GM23338 (cell line): Measurements from ENCODE around the gene FOXJ1. TPM values are rescaled to one million over a fixed set of nuclear protein-coding genes. Genes with fewer than 3 reads are reported as not detected.

Source experiments
- ATAC-seq: fragments of 200-7000 bp; cut with Tn5 transposase; 3 replicates; pipeline ENCODE4 v1.9.1; 2020
- DNase-seq: peaks from one replicate; pipeline ENCODE4 v3.0.0-alpha.2; 2015; ENCODE audit warnings: low spot score
- H2AFZ ChIP-seq: fragments of 200-600 bp; sonication (generic); 2 replicates; pipeline ENCODE4 v1.8.0; 2016; ENCODE audit warnings: antibody characterized with exemption, mild to moderate bottlenecking, moderate library complexity
- H3F3A ChIP-seq: fragments of 200-600 bp; sonication (generic); replicated peaks from 2 replicates; pipeline ENCODE4 v1.8.0; 2017; ENCODE audit warnings: antibody characterized with exemption, mixed run types, low read depth
- H3K27ac ChIP-seq: fragments of 200-600 bp; sonication (generic); 2 replicates; pipeline ENCODE4 v1.6.1; 2016; ENCODE audit warnings: low read depth
- H3K27me3 ChIP-seq: fragments of 200-600 bp; sonication (generic); 2 replicates; pipeline ENCODE4 v1.8.0; 2016; ENCODE audit warnings: mild to moderate bottlenecking, mixed run types, moderate library complexity; ENCODE audit not compliant: insufficient read depth
- H3K36me3 ChIP-seq: fragments of 200-600 bp; sonication (generic); 2 replicates; pipeline ENCODE4 v1.8.0; 2016; ENCODE audit warnings: mild to moderate bottlenecking; ENCODE audit not compliant: insufficient read depth
- H3K4me1 ChIP-seq: fragments of 200-600 bp; sonication (generic); 2 replicates; pipeline ENCODE4 v1.8.0; 2016; ENCODE audit warnings: mild to moderate bottlenecking, moderate library complexity; ENCODE audit not compliant: insufficient read depth
- H3K4me2 ChIP-seq: fragments of 200-600 bp; sonication (generic); 2 replicates; pipeline ENCODE4 v1.7.1; 2017; ENCODE audit warnings: mixed run types
- H3K4me3 ChIP-seq: fragments of 200-600 bp; sonication (generic); 2 replicates; pipeline ENCODE4 v1.6.1; 2016; ENCODE audit warnings: mixed run types
- H3K79me2 ChIP-seq: fragments of 200-600 bp; sonication (generic); replicated peaks from 2 replicates; pipeline ENCODE4 v1.8.0; 2017; ENCODE audit warnings: mild to moderate bottlenecking; ENCODE audit not compliant: insufficient read depth
- H3K9me2 ChIP-seq: fragments of 200-600 bp; sonication (generic); 2 replicates; pipeline ENCODE4 v1.8.0; 2017; ENCODE audit not compliant: insufficient read depth
- H4K20me1 ChIP-seq: fragments of 200-600 bp; sonication (generic); replicated peaks from 2 replicates; pipeline ENCODE4 v1.8.0; 2017; ENCODE audit warnings: mild to moderate bottlenecking; ENCODE audit not compliant: insufficient read depth
- H3K27ac Mint-ChIP-seq: 2 replicates; pipeline ENCODE4 v1.8.0; 2020; ENCODE audit warnings: inconsistent platforms, mild to moderate bottlenecking, moderate library complexity, mixed read lengths
- H3K27me3 Mint-ChIP-seq: 3 replicates; pipeline ENCODE4 v1.8.0; 2022; ENCODE audit warnings: low read depth, mild to moderate bottlenecking, moderate library complexity, mixed read lengths, inconsistent platforms; ENCODE audit not compliant: insufficient read depth, poor library complexity
- H3K36me3 Mint-ChIP-seq: 3 replicates; pipeline ENCODE4 v1.8.0; 2021; ENCODE audit warnings: low read depth, mild to moderate bottlenecking, inconsistent platforms, moderate library complexity, mixed read lengths
- H3K4me1 Mint-ChIP-seq: 3 replicates; pipeline ENCODE4 v1.8.0; 2020; ENCODE audit warnings: mild to moderate bottlenecking, inconsistent platforms, mixed read lengths
- H3K4me3 Mint-ChIP-seq: 3 replicates; pipeline ENCODE4 v1.8.0; 2021; ENCODE audit warnings: moderate library complexity, mild to moderate bottlenecking, inconsistent platforms, mixed read lengths
- H3K9me3 Mint-ChIP-seq: 3 replicates; pipeline ENCODE4 v1.8.0; 2020; ENCODE audit warnings: moderate library complexity, mild to moderate bottlenecking, inconsistent platforms, mixed read lengths
- CREB1 ChIP-seq: fragments of 250-450 bp; sonication (Bioruptor Pico); IDR thresholded peaks from 2 replicates; pipeline ENCODE4 v1.5.0; 2020; ENCODE audit warnings: low read depth, mild to moderate bottlenecking, moderate library complexity
- EZH2 ChIP-seq: fragments of 200-600 bp; sonication (generic); IDR thresholded peaks from one replicate; pipeline ENCODE4 v1.8.0; 2017; ENCODE audit warnings: antibody characterized with exemption, mild to moderate bottlenecking, low read depth; ENCODE audit not compliant: unreplicated experiment
- EZH2phosphoT487 ChIP-seq: fragments of 200-600 bp; sonication (generic); IDR thresholded peaks from one replicate; pipeline ENCODE4 v1.8.1; 2018; ENCODE audit warnings: antibody characterized with exemption; ENCODE audit not compliant: unreplicated experiment
- JUNB ChIP-seq: IDR thresholded peaks from one replicate; pipeline ENCODE4 v1.6.1; 2016; ENCODE audit warnings: antibody characterized with exemption; ENCODE audit not compliant: unreplicated experiment
- NANOG ChIP-seq: IDR thresholded peaks from 2 replicates; pipeline ENCODE4 v1.6.1; 2016; ENCODE audit warnings: antibody characterized with exemption, borderline replicate concordance
- POLR2AphosphoS5 ChIP-seq: IDR thresholded peaks from 2 replicates; pipeline ENCODE4 v1.6.1; 2016; ENCODE audit warnings: antibody characterized with exemption, low read depth
- STAT1 ChIP-seq: IDR thresholded peaks from one replicate; pipeline ENCODE4 v1.6.1; 2016; ENCODE audit warnings: antibody characterized with exemption; ENCODE audit not compliant: unreplicated experiment
- ZNF114 ChIP-seq: fragments of 250-450 bp; sonication (Bioruptor Pico); IDR thresholded peaks from 2 replicates; pipeline ENCODE4 v1.5.0; 2020; ENCODE audit warnings: mild to moderate bottlenecking, moderate library complexity
- ZNF331 ChIP-seq: fragments of 250-450 bp; sonication (Bioruptor Pico); IDR thresholded peaks from 2 replicates; pipeline ENCODE4 v1.5.0; 2020; ENCODE audit warnings: low read depth, mild to moderate bottlenecking, moderate library complexity
- polyA plus RNA-seq: library from polyadenylated mRNA; unstranded; fragments of >200 nt; fragmentation: Nextera tagmentation; extraction: Ambion mirVana; gene quantifications from 2 replicates; pipeline ENCODE4 v1.2.1, GENCODE V29; 2016
- total RNA-seq: library from RNA; depleted of rRNA; stranded (reverse); fragments of >200 nt; shearing (Covaris generic); gene quantifications from 2 replicates; pipeline ENCODE4 v1.2.3, GENCODE V29; 2014
- TF ChIP-seq, protein P1 (sequence below), 2 experiments: fragments of 200-600 bp in 1 of 2; sonication (generic) in 1 of 2; conservative IDR thresholded peaks; 2 replicates each; pipeline versions ENCODE4 v1.5.1 to v1.6.1; 2016 to 2017; ENCODE audit warnings: antibody characterized with exemption in 2 of 2, low read depth in 2 of 2, mild to moderate bottlenecking in 2 of 2, moderate library complexity in 1 of 2
- TF ChIP-seq, protein P2 (sequence below): IDR thresholded peaks from one replicate; pipeline ENCODE4 v1.6.1; 2018; ENCODE audit warnings: antibody characterized with exemption; ENCODE audit not compliant: unreplicated experiment
- TF ChIP-seq, protein P3 (sequence below): IDR thresholded peaks from 2 replicates; pipeline ENCODE4 v1.6.1; 2016; ENCODE audit warnings: antibody characterized with exemption
- TF ChIP-seq, protein P4 (sequence below): fragments of 250-450 bp; sonication (Bioruptor Pico); IDR thresholded peaks from 2 replicates; pipeline ENCODE4 v1.5.0; 2020; ENCODE audit warnings: mild to moderate bottlenecking, moderate library complexity

FOXJ1 gene
- total and polyA plus RNA-seq, 2 experiments from 2014 or later: 2.3 to 12.3 TPM

DNA sequence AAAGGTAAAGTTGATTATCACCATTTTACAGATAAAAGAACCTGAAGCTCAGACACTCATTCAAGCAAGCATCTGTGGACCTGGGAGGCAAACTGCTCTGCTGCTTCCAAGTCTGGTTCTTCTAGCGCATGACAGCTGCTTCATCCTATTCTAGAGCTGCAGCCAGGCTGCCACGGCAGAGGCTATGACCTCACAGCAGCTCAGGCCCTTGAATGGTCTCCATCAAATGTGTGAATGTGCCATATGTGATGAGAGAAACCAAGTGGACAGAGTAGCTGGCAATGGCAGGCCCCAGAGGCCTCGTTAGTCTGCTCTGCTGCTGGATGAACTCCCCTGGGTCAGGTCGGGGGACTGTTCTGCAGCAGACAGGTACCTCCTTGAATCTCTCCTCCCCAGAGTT is 30.7 kb upstream of the FOXJ1 start:
- no peak overlapping the region for H3K27ac ChIP-seq
- H3F3A ChIP-seq: no peaks in the 10 kb centered on the region; the same call in 1 of the 2 replicates
- TF ChIP-seq POLR2AphosphoS5: no peak
- no peak for TF ChIP-seq JUNB
- no peak for TF ChIP-seq CREB1
- no peak for TF ChIP-seq ZNF114
- TF ChIP-seq, protein P1, sequence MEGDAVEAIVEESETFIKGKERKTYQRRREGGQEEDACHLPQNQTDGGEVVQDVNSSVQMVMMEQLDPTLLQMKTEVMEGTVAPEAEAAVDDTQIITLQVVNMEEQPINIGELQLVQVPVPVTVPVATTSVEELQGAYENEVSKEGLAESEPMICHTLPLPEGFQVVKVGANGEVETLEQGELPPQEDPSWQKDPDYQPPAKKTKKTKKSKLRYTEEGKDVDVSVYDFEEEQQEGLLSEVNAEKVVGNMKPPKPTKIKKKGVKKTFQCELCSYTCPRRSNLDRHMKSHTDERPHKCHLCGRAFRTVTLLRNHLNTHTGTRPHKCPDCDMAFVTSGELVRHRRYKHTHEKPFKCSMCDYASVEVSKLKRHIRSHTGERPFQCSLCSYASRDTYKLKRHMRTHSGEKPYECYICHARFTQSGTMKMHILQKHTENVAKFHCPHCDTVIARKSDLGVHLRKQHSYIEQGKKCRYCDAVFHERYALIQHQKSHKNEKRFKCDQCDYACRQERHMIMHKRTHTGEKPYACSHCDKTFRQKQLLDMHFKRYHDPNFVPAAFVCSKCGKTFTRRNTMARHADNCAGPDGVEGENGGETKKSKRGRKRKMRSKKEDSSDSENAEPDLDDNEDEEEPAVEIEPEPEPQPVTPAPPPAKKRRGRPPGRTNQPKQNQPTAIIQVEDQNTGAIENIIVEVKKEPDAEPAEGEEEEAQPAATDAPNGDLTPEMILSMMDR (conservative IDR thresholded peaks at IDR 0.05; ENCODE audit: low read depth in 2 of 2): no peak
- TF ChIP-seq, protein P2, sequence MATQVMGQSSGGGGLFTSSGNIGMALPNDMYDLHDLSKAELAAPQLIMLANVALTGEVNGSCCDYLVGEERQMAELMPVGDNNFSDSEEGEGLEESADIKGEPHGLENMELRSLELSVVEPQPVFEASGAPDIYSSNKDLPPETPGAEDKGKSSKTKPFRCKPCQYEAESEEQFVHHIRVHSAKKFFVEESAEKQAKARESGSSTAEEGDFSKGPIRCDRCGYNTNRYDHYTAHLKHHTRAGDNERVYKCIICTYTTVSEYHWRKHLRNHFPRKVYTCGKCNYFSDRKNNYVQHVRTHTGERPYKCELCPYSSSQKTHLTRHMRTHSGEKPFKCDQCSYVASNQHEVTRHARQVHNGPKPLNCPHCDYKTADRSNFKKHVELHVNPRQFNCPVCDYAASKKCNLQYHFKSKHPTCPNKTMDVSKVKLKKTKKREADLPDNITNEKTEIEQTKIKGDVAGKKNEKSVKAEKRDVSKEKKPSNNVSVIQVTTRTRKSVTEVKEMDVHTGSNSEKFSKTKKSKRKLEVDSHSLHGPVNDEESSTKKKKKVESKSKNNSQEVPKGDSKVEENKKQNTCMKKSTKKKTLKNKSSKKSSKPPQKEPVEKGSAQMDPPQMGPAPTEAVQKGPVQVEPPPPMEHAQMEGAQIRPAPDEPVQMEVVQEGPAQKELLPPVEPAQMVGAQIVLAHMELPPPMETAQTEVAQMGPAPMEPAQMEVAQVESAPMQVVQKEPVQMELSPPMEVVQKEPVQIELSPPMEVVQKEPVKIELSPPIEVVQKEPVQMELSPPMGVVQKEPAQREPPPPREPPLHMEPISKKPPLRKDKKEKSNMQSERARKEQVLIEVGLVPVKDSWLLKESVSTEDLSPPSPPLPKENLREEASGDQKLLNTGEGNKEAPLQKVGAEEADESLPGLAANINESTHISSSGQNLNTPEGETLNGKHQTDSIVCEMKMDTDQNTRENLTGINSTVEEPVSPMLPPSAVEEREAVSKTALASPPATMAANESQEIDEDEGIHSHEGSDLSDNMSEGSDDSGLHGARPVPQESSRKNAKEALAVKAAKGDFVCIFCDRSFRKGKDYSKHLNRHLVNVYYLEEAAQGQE: no peak
- no peak for TF ChIP-seq STAT1
- TF ChIP-seq, protein P3, sequence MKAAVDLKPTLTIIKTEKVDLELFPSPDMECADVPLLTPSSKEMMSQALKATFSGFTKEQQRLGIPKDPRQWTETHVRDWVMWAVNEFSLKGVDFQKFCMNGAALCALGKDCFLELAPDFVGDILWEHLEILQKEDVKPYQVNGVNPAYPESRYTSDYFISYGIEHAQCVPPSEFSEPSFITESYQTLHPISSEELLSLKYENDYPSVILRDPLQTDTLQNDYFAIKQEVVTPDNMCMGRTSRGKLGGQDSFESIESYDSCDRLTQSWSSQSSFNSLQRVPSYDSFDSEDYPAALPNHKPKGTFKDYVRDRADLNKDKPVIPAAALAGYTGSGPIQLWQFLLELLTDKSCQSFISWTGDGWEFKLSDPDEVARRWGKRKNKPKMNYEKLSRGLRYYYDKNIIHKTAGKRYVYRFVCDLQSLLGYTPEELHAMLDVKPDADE: no peak
- TF ChIP-seq ZNF331 (CRISPR knock-in tag): no peak
- TF ChIP-seq NANOG: no peak
- TF ChIP-seq EZH2phosphoT487: no peak
- TF ChIP-seq, protein P4, sequence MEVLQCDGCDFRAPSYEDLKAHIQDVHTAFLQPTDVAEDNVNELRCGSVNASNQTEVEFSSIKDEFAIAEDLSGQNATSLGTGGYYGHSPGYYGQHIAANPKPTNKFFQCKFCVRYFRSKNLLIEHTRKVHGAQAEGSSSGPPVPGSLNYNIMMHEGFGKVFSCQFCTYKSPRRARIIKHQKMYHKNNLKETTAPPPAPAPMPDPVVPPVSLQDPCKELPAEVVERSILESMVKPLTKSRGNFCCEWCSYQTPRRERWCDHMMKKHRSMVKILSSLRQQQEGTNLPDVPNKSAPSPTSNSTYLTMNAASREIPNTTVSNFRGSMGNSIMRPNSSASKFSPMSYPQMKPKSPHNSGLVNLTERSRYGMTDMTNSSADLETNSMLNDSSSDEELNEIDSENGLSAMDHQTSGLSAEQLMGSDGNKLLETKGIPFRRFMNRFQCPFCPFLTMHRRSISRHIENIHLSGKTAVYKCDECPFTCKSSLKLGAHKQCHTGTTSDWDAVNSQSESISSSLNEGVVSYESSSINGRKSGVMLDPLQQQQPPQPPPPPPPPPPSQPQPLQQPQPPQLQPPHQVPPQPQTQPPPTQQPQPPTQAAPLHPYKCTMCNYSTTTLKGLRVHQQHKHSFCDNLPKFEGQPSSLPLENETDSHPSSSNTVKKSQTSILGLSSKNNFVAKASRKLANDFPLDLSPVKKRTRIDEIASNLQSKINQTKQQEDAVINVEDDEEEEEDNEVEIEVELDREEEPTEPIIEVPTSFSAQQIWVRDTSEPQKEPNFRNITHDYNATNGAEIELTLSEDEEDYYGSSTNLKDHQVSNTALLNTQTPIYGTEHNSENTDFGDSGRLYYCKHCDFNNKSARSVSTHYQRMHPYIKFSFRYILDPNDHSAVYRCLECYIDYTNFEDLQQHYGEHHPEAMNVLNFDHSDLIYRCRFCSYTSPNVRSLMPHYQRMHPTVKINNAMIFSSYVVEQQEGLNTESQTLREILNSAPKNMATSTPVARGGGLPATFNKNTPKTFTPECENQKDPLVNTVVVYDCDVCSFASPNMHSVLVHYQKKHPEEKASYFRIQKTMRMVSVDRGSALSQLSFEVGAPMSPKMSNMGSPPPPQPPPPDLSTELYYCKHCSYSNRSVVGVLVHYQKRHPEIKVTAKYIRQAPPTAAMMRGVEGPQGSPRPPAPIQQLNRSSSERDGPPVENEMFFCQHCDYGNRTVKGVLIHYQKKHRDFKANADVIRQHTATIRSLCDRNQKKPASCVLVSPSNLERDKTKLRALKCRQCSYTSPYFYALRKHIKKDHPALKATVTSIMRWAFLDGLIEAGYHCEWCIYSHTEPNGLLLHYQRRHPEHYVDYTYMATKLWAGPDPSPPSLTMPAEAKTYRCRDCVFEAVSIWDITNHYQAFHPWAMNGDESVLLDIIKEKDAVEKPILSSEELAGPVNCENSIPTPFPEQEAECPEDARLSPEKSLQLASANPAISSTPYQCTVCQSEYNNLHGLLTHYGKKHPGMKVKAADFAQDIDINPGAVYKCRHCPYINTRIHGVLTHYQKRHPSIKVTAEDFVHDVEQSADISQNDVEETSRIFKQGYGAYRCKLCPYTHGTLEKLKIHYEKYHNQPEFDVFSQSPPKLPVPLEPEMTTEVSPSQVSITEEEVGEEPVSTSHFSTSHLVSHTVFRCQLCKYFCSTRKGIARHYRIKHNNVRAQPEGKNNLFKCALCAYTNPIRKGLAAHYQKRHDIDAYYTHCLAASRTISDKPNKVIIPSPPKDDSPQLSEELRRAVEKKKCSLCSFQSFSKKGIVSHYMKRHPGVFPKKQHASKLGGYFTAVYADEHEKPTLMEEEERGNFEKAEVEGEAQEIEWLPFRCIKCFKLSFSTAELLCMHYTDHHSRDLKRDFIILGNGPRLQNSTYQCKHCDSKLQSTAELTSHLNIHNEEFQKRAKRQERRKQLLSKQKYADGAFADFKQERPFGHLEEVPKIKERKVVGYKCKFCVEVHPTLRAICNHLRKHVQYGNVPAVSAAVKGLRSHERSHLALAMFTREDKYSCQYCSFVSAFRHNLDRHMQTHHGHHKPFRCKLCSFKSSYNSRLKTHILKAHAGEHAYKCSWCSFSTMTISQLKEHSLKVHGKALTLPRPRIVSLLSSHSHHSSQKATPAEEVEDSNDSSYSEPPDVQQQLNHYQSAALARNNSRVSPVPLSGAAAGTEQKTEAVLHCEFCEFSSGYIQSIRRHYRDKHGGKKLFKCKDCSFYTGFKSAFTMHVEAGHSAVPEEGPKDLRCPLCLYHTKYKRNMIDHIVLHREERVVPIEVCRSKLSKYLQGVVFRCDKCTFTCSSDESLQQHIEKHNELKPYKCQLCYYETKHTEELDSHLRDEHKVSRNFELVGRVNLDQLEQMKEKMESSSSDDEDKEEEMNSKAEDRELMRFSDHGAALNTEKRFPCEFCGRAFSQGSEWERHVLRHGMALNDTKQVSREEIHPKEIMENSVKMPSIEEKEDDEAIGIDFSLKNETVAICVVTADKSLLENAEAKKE: no peak
- TF ChIP-seq EZH2: no peak
- no peaks in the 10 kb centered on the region for H3K79me2 ChIP-seq
- H3K9me3 Mint-ChIP-seq: no peaks in the 10 kb centered on the region
- no peak overlapping the region for H3K27ac Mint-ChIP-seq
- no peak overlapping the region for H3K4me3 Mint-ChIP-seq
- H4K20me1 ChIP-seq: no peaks in the 10 kb centered on the region
- ATAC-seq: no peak
- no peak for DNase-seq
- H3K4me3 ChIP-seq: no peak overlapping the region
- peaks cover 3% of the 10 kb centered on the region for H3K27me3 Mint-ChIP-seq
- H3K36me3 Mint-ChIP-seq: no peaks in the 10 kb centered on the region
- peaks cover 9% of the 10 kb centered on the region for H3K4me1 Mint-ChIP-seq
- H2AFZ ChIP-seq: no peak overlapping the region
- H3K4me2 ChIP-seq: no peak overlapping the region
- no peaks in the 10 kb centered on the region for H3K36me3 ChIP-seq
- H3K9me2 ChIP-seq: no peaks in the 10 kb centered on the region
- peaks cover 8% of the 10 kb centered on the region for H3K4me1 ChIP-seq
- H3K27me3 ChIP-seq: no peaks in the 10 kb centered on the region
